GM12873 (cell line): ENCODE results near the gene TNFAIP3.

ENCODE experiments used
- CTCF ChIP-seq: IDR thresholded peaks from 2 replicates; pipeline ENCODE4 v1.5.1; 2012; ENCODE audit warnings: low read depth, mild to moderate bottlenecking, moderate library complexity, low read length, control low read depth; ENCODE audit not compliant: insufficient read depth; ENCODE audit errors: missing control alignments

Gene TNFAIP3

GRCh38 chr6:137861550-137862337, 5.3 kb upstream of the TNFAIP3 start:
- no peak for TF ChIP-seq CTCF

- TF ChIP-seq CTCF = no peak
Observed at GRCh38 chr6:137862419-137863090, 4.5 kb upstream of the TNFAIP3 start.

DNA sequence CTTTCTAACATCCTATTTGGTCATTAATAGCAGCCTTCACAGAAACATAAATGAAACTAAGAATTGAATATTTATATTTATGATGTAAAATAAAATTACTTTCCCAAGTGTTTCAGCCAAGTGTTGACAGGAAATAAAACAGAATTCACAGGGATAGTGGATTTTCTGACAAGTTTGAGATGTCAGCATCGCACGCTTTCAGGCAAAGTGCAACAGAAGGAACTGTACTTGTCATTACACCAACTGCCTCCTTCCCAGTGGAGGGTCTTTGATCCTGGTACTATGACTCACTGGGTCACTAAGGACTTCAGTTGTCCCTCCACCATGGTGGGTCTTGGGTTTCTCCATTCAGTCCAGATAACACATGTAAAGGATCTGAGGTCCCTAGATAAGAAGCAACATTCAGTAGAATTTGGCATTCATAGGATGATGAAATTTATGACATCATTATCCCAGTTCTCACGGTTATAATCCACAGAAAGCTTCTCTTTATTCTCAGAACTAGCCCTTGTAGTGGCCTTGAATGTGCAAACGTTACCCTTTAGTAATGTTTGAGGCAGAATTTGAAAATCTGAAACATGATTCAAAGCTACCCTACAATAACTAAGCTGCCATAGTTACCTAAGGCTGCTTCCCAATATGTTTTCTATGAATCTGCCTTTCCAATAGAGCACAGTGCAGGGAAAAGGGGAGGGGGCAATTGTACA, 3.8 kb upstream of the TNFAIP3 start:
- TF ChIP-seq CTCF = no peak

- no peak for TF ChIP-seq CTCF
Observed at GRCh38 chr6:137864812-137865508, 2.1 kb upstream of the TNFAIP3 start.

DNA sequence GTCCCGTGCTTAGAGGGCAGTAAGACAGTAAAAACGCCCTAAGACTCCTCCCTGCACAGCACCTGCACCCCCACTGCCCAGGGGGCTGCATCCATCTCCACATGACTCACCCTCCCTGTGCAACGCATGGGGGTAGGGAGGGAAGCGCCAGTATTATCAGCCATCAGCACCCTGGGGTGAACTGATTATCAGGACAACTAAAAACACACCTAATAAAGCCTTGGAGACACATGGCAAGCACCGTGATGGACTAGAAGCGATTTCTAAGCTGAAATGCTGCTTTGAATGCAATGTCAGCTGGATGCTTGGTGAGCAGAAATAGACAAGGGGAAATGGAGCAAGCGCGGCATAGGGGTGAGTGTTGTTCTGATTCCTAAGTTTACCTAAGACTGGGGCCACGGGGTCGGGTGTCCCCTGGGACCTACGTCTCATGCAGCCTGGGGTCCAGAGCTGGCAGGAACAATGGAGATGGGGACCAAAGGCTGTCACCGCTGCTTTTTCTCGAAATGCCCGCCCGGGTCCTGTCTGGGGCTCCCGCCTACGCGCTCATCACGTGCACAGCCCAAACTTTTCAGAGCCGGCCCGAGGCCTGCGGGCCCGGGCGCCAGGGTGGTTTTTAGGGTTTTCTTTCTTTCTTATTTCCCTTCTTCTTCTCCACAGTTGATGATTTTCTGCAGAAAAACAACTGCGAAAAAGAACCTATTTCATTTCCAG, 702 bp upstream of the TNFAIP3 start:
- no peak for TF ChIP-seq CTCF

- no peak for TF ChIP-seq CTCF
Observed at GRCh38 chr6:137867685-137868509, 838 bp downstream of the TNFAIP3 start.
